ENCODE results near the gene APRT.

Gene APRT

GRCh38 chr16:88830783-88831182 lies 19.1 kb upstream of the APRT start:
- TF ChIP-seq REST (IDR thresholded peaks at IDR 0.05; ENCODE audit: low read depth) (no peak), RAD21 (IDR thresholded peaks at IDR 0.05; ENCODE audit: low read depth) (no peak), TAF1 (IDR thresholded peaks at IDR 0.05; ENCODE audit: low read depth) (no peak), FOXM1 (IDR thresholded peaks at IDR 0.05; ENCODE audit: borderline replicate concordance, low read depth) (no peak), USF1 (IDR thresholded peaks at IDR 0.05) (no peak), CREB1 (IDR thresholded peaks at IDR 0.05; ENCODE audit: low read depth) (no peak), ZBTB7A (IDR thresholded peaks at IDR 0.05; ENCODE audit: low read depth) (no peak), TEAD4 (IDR thresholded peaks at IDR 0.05) (no peak), EGR1 (IDR thresholded peaks at IDR 0.05) (no peak), CEBPB (IDR thresholded peaks at IDR 0.05) (no peak), YY1 (IDR thresholded peaks at IDR 0.05; ENCODE audit: low read depth) (no peak), MAX (IDR thresholded peaks at IDR 0.05) (no peak), EP300 (IDR thresholded peaks at IDR 0.05; ENCODE audit: borderline replicate concordance) (no peak), TCF12 (IDR thresholded peaks at IDR 0.05; ENCODE audit: low read depth) (no peak), NFIC (IDR thresholded peaks at IDR 0.05) (no peak)

GRCh38 chr16:88830258-88830657 lies 18.5 kb upstream of the APRT start:
- TF ChIP-seq NFIC (IDR thresholded peaks at IDR 0.05) (no peak), TCF12 (IDR thresholded peaks at IDR 0.05; ENCODE audit: low read depth) (no peak), FOXM1 (IDR thresholded peaks at IDR 0.05; ENCODE audit: borderline replicate concordance, low read depth) (no peak), CREB1 (IDR thresholded peaks at IDR 0.05; ENCODE audit: low read depth) (no peak), USF1 (IDR thresholded peaks at IDR 0.05) (no peak), ZBTB7A (IDR thresholded peaks at IDR 0.05; ENCODE audit: low read depth) (no peak), EP300 (IDR thresholded peaks at IDR 0.05; ENCODE audit: borderline replicate concordance) (no peak), RAD21 (IDR thresholded peaks at IDR 0.05; ENCODE audit: low read depth) (no peak), CEBPB (IDR thresholded peaks at IDR 0.05) (no peak), TEAD4 (IDR thresholded peaks at IDR 0.05) (no peak), YY1 (IDR thresholded peaks at IDR 0.05; ENCODE audit: low read depth) (no peak), TAF1 (IDR thresholded peaks at IDR 0.05; ENCODE audit: low read depth) (no peak), REST (IDR thresholded peaks at IDR 0.05; ENCODE audit: low read depth) (no peak), MAX (IDR thresholded peaks at IDR 0.05) (no peak), EGR1 (IDR thresholded peaks at IDR 0.05) (no peak)

GRCh38 chr16:88828711-88829110 lies 17.0 kb upstream of the APRT start:
- TF ChIP-seq USF1 (IDR thresholded peaks at IDR 0.05): no peak
- TF ChIP-seq ZBTB7A (IDR thresholded peaks at IDR 0.05; ENCODE audit: low read depth): no peak
- no peak for TF ChIP-seq CREB1 (IDR thresholded peaks at IDR 0.05; ENCODE audit: low read depth)
- TF ChIP-seq TAF1 (IDR thresholded peaks at IDR 0.05; ENCODE audit: low read depth): no peak
- no peak for TF ChIP-seq NFIC (IDR thresholded peaks at IDR 0.05)
- no peak for TF ChIP-seq MAX (IDR thresholded peaks at IDR 0.05)
- no peak for TF ChIP-seq TCF12 (IDR thresholded peaks at IDR 0.05; ENCODE audit: low read depth)
- TF ChIP-seq REST (IDR thresholded peaks at IDR 0.05; ENCODE audit: low read depth): no peak
- no peak for TF ChIP-seq CEBPB (IDR thresholded peaks at IDR 0.05)
- no peak for TF ChIP-seq TEAD4 (IDR thresholded peaks at IDR 0.05)
- no peak for TF ChIP-seq EP300 (IDR thresholded peaks at IDR 0.05; ENCODE audit: borderline replicate concordance)
- TF ChIP-seq EGR1 (IDR thresholded peaks at IDR 0.05): no peak
- TF ChIP-seq YY1 (IDR thresholded peaks at IDR 0.05; ENCODE audit: low read depth): no peak
- no peak for TF ChIP-seq RAD21 (IDR thresholded peaks at IDR 0.05; ENCODE audit: low read depth)
- TF ChIP-seq FOXM1 (IDR thresholded peaks at IDR 0.05; ENCODE audit: borderline replicate concordance, low read depth): no peak

Data from Ishikawa (cell line).